GM18508 (cell line): ENCODE data around the gene IREB2.
"Not testable (repeated sequence)": the region's sequence is repeated elsewhere in the genome, so short reads cannot be mapped to it uniquely, and the experiment has no call there.

Experiments used
- ATAC-seq: cut with Tn5 transposase; IDR thresholded peaks from one replicate; pipeline ENCODE4 v1.9.1; 2021; ENCODE audit warnings: moderate number of reproducible peaks; ENCODE audit not compliant: insufficient read depth, unreplicated experiment

IREB2 gene

DNA sequence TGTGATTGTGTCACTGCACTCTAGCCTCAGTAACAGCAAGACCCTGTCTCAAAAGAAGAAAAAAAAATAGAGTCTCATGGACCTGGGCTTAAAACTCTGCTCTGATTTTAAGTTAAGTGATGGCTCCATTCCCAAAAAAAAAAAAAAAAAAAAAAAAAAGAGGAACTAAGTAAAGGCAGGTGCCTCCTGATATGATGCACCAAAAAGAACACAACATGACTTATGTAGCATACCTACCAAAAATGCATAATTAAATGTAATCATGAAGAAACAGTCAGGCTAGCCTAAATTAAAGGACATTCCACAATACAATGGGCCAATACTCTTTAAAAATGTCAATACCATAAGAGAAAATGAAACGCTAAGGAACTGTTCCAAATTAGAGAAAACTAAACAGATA is 5.4 kb upstream of the IREB2 start:
- ATAC-seq, result no peak

DNA sequence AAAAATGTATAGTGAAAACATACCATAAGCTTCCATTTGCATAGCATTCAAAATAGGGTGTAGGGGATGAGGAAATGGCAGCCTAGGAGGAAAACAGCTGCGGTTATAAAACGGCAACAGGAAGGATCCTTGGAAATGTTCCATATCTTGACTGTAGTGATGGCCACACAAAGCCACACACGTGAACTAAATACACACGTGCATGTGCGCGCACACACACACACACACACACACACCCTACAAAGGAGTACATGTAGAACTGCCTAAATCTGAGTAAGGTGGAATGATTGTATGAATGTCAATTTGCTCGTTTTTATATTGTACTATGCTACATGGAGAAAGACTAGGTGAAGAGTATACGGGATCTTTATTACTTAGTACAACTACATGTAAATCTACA is 3.9 kb upstream of the IREB2 start:
- no peak for ATAC-seq

GRCh38 chr15:78434711-78435110 is 3.3 kb upstream of the IREB2 start:
- ATAC-seq, result not testable (repeated sequence)

DNA sequence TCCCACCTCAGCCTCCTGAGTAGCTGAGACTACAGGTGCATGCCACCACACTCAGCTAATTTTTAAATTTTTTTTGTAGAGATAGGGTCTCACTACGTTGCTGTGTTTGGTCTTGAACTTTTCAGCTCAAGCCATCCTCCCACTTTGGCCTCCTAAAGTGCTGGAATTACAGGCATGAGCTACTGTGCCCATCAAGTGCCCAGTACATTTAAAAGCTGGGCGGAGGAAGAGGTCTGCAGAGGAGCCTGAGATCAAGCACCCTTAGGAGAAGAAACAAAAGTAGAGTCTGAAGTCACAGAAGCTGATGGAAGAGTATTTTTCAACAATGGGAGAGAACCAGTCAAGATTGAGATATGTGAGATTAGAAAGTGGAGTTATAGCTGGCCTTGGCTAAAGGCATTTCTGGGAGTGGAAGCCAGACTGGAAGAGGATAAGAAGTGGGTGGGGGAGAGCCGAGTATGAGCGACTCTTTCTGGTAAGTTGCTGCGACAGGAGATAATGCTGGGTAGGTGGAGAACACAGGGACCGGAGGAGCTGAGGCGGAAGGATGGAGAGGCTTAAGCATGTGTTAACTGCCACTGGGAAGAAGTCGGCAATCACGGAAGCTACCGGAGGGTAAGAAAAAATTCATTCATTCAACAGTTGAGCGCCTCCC is 782 bp upstream of the IREB2 start:
- ATAC-seq, result no peak

- no peak for ATAC-seq
Measured at GRCh38 chr15:78438619-78439285, 736 bp downstream of the IREB2 start.

GRCh38 chr15:78440375-78441373 is 2.7 kb downstream of the IREB2 start:
- ATAC-seq, result no peak

GRCh38 chr15:78444255-78444654 is 6.2 kb downstream of the IREB2 start:
- ATAC-seq, result no peak

- no peak for ATAC-seq
Measured at GRCh38 chr15:78445875-78446274, 7.9 kb downstream of the IREB2 start.

- no peak for ATAC-seq
Measured at GRCh38 chr15:78446551-78446950, 8.5 kb downstream of the IREB2 start.

DNA sequence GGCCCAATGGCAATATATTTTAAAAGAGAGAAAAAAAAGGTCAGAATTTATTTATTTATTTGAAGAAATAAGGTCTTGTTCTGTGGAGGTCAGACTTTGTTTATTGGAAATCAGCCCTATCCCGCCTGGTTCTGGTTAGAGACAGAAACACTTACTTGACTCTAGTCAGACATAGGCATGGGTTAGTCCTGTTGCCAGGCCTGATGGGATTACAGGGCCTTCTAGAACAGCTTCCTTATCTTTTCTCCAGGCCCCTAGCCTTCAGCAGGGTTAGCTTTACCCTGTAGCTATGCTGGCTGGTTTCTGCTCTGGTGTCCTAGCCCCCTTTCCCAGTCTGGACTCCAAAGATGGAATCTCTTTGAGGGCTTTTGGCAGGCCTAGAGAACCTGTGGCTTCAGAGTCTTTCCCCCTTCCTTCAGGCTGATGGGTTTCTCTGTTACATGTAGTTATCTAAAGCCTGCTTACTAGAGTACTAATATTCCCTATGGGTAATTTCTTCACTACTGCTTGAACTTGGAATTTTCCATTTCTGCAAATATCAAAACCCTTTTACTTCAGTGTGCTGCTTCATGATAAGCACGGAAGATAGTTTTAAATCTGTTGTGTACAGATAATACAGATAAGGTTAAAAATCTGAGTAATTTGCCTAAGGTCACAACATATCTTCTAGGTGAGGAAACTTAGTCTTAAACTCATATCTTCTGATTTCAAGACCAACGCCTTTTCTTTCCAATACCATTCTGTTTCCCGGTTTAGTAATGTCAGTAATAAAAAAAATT is 10.6 kb downstream of the IREB2 start:
- no peak for ATAC-seq

DNA sequence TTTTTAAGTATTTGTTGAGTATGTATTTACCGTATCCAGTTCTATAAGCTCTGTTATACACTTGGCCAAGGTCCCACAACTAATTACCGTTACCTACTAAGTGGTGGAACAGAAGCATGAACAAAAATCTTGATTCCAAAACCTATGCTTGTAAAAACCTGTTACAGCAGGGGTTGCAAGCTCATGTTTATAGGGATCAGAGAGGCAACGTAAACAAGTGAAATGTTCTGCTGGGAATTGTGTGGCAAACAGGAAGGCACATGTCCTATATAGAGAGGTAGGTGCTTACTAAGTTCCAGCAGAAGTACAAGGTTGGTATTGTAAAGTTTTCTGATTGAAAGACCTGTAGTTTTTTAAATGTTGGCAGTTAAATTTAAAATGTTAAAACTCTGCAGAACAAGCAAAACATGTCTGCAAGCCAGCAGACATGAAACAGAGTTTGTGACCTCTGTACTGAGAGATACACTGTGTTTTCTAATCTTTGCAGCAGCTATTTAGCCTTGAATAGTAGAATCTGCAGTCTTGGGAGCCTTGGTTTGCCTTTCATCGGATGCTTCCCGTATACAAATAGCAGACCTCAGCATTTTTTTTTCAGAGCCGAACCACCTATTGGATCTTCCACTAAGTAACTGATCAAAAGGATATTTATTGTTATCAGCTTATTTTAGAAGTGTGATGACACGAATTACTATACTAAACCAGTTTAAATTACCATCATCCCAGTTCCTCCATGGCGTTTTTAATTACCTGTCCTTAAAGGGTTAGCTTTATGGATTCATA is 11.4 kb downstream of the IREB2 start:
- ATAC-seq, result no peak

DNA sequence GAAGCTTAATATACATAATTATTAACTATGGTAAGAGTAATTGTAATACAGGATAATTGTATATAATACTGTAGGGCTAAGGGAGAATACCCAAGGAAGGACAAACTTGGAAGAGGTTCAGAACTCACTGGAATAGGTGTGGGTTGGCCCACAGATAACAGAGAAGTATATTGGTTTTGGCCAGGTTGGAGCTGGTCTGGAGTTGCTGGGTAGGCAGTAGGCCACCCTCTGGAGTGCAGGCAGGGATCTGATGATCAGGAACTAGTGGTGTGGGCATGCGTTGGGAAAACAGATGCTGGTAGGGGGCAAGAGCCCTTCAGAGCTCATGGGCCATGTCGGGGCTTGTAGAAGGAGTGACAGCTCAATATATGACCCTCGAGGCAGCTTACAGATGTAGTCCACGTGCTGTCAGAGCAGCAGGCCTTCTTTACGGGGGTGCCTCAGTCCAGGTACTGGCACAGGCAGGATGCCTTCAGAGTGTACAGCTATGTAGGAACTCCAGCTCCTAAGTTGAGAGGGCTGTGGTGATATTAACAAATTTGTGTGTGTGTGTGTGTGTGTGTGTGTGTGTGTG is 12.4 kb downstream of the IREB2 start:
- no peak for ATAC-seq

DNA sequence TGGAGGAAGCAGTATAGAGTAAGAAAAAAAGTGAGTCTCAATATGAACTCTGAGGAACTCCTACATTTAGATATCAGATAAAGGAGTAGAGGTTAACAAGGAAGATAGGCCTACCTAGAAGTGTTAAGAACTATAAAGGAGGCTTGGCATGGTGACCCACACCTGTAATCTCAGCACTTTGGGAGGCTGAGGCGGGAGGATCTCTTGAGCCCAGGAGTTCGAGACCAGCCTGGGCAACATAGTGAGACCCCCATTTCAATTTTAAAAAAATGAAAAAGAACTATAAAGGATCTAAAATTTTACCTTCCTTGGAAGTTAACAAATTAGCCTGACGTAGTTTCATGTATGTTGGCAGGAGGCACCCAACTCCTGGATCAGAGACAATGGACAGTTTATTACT is 14.5 kb downstream of the IREB2 start:
- ATAC-seq, result no peak

GRCh38 chr15:78453447-78453846 is 15.4 kb downstream of the IREB2 start:
- ATAC-seq, result no peak

DNA sequence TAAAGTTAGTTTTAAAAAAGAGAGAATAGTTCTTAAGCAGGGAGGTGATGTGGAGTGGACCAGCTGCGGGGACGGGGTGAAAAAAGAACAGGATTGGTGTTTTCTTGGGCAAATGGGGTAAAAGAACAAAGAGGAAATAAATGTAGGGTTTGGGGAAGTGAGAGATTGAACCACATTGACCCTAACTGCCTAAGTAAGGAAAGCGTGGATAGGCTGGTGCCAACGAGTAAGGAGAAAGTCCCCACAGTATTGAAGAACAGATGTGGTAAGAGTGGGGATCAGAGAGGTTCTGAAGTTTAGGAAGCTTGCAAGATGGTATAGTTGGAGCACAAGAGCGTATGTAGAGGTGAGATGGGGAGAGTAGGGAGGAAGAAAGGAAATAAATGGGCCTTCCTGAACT is 17.0 kb downstream of the IREB2 start:
- no peak for ATAC-seq

DNA sequence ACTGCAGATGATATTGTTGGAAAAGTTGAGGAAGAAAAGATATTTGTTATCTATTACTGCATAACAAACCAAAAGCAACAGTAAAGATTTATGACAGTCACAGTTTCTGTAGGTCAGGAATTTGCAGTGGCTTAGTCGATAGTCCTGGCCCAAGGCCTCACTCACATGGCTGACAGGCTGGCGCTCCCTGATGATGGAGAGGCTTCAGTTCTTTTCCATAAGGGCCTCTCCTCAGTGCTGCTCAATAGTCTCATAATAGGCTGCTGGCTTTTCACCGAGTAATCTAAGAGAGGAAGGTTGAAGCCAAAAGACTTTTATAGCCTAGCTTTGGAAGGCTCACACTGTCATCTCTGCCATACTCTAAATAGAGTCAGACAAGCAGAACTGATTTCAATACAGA is 17.7 kb downstream of the IREB2 start:
- no peak for ATAC-seq

DNA sequence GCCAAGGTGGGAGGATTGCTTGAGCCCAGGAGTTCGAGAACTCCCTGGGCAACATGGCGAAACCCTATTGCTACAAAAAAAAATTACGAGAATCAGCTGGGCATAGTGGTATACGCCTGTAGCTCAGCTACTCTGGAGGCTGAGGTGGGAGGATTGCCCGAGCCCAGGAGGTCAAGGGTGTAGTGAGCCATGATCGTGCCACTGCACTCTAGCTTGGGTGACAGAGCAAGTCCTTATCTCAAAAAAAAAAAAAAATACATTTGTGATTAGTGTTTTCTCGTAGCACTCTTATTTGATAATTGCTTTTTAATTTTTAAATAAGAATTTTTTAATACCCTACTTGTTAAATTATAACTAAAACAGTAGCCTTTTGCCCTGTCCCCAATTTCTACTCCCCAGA is 18.4 kb downstream of the IREB2 start:
- no peak for ATAC-seq

GRCh38 chr15:78457101-78457500 is 19.1 kb downstream of the IREB2 start:
- ATAC-seq, result no peak

DNA sequence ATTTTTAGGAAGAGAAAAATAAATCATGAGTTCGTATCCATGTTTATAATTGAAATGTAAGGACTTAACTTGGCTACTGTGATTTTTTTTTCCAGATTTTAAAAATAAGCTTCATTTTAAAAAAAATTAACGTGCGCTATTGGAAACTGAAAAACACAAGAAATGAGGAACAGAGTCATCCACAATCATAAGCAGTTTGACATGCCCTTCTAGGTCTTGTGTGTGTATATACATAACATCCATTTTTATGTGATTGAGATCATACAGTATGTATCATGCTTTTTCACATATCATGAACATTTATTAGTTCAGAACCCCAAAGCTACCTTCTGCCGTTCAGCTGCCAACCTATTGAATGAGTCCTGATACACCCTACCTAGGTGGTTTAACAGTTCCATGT is 22.7 kb downstream of the IREB2 start:
- no peak for ATAC-seq
